ENCODE data around the gene DUSP9. TPM values are rescaled to one million over a fixed set of nuclear protein-coding genes. Genes with fewer than 3 reads are reported as not detected.

DUSP9 gene
- total RNA-seq, 1 experiment from 2014 or later, result 2.4 TPM

- Histone ChIP-seq H3K27ac (ENCODE audit: insufficient read length, low read depth, low read length) (no peak overlapping the region), H3K4ac (ENCODE audit: low read depth, low read length) (no peak overlapping the region), H2AK5ac (ENCODE audit: insufficient read length, low read length) (no peak overlapping the region), H3K4me2 (ENCODE audit: insufficient read depth, insufficient read length, low read length) (no peak overlapping the region), H3K4me1 (ENCODE audit: insufficient read depth, low read length) (no peaks in the 10 kb centered on the region), H3K23me2 (ENCODE audit: insufficient read length, low read depth, low read length, poor library complexity, severe bottlenecking) (no peaks in the 10 kb centered on the region), H4K91ac (ENCODE audit: insufficient read length, low read depth, low read length) (no peak overlapping the region), H3K56ac (ENCODE audit: insufficient read length, low read depth, low read length) (no peak overlapping the region), H3K23ac (ENCODE audit: insufficient read length, low read depth, low read length) (no peak overlapping the region), H3K9me3 (ENCODE audit: control insufficient read depth, low read depth, low read length) (peaks cover 21% of the 10 kb centered on the region), H4K8ac (replicated peaks; ENCODE audit: insufficient read length, low read depth, low read length) (no peak overlapping the region), H2BK120ac (ENCODE audit: low read depth, low read length, poor library complexity, severe bottlenecking) (no peak overlapping the region), H4K5ac (ENCODE audit: insufficient read length, low read depth, low read length) (no peak overlapping the region), H2BK12ac (ENCODE audit: insufficient read length, low read depth, low read length) (no peak overlapping the region), H2BK5ac (ENCODE audit: insufficient read length, low read length) (no peak overlapping the region), H3T11ph (ENCODE audit: low read length) (no peak overlapping the region), H3K27me3 (ENCODE audit: insufficient read depth, low read length) (no peaks in the 10 kb centered on the region), H2AFZ (ENCODE audit: low read length) (no peak overlapping the region), H2BK15ac (ENCODE audit: low read depth, low read length) (no peak overlapping the region), H2BK20ac (ENCODE audit: low read depth, low read length, poor library complexity, severe bottlenecking) (no peak overlapping the region), H3K18ac (ENCODE audit: insufficient read length, low read depth, low read length) (no peak overlapping the region), H3K79me2 (ENCODE audit: insufficient read depth, low read length) (no peaks in the 10 kb centered on the region), H3K79me1 (ENCODE audit: insufficient read depth, low read depth, low read length, poor library complexity, severe bottlenecking) (no peaks in the 10 kb centered on the region), H3K9ac (ENCODE audit: extremely low read depth, insufficient read length, low read length) (no peak overlapping the region), H4K20me1 (ENCODE audit: control insufficient read depth, insufficient read depth, insufficient read length) (no peaks in the 10 kb centered on the region), H3K14ac (ENCODE audit: insufficient read depth, low read length) (no peak overlapping the region)
- Mint-ChIP-seq H3K4me1 (no peaks in the 10 kb centered on the region), H3K27me3 (ENCODE audit: low read depth) (peaks cover 21% of the 10 kb centered on the region), H3K36me3 (ENCODE audit: insufficient read depth in 1 of 3, low read depth in 3 of 3) (peaks cover 0 to 7% (median 2%) of the 10 kb centered on the region in 3 experiments; a peak in 2 of 7 replicates), H3K9me3 (peaks cover 67 to 74% of the 10 kb centered on the region in 2 experiments), H3K4me3 (no peak overlapping the region), H3K27ac (no peak overlapping the region)
- no peak for DNase-seq
- no CpG with 5 or more reads among the region's 21 CpGs for WGBS (ENCODE audit: extremely low coverage, insufficient read length, low lambda C conversion rate)
- no peak for TF ChIP-seq CTCF (conservative IDR thresholded peaks at IDR 0.05)
Observed at GRCh38 chrX:153625271-153626024, 21.6 kb upstream of the DUSP9 start.
